Activated T-cell treated with anti-CD3 and anti-CD28 coated beads, Interleukin-2, amount 50 U/mL, for 1 hour (primary cell): ENCODE data around the gene LECT2.

Experiments
- DNase-seq: peaks from one replicate; pipeline ENCODE4 v3.0.0-alpha.2; 2020

Gene LECT2

DNA sequence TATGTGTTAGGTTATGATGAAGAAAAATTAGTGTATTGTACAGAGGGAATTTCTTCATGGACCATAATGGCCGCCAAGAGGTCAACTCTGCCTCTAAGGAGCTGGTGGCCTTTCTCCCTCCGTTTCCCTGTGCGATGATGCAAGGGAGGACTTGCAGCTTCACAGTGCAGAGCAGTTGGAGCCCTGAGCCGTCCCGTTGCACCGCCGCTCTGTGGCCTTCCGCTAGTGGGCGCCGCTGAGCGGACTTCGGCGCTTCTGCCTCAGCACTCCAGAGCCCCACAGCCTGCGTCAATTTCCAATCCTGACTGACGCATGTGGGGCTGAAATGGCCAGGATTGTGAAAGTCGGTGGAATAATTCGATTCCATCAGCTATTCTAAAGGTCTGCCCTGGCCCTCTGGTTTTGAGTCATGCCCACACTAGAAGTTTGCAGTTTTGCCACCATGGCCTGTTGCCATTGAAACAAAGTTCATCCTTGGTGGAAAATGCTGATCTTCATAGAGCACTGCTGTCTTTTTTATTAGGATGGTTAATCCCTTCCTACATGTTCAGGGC, 22.7 kb upstream of the LECT2 start:
- peak; percentile 49 for DNase-seq

DNA sequence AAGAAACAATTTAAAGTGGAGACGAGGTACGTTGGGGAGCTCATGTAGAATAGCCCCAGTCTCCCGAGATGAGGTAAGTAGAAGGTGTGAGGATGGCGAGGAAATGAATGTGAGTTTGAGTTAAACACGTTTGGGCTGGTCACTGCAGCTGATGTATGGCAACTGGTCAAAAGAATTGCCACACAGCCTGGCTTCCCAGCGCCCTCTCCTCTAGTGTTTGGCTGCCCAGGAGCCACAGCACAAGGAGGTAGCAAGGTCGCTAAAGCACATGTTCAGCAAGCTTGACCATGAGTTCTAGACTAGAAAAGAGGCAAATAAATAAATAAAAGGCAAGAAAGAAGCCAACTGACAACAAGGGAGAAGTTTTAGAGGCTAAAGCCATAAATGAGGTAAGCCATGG, 21.4 kb upstream of the LECT2 start:
- no peak for DNase-seq

DNA sequence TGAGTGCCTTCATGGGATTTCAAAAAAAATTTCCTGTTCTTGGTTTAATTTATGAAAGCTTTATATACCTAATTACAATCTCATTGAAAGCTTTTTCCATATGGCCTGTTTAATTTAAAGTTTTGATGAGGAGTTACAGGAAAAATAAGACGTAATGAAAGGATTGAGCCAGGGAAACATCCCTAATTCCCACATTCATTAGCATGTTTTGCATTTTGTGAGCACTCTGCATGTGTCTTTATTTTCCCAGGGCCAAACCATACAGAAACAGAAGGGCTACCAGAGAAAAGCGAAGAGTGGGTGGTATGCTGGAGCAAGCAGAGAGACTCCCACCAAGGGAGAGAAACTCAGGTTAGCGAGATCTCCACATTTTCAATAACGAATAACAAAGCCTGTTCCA, 20.3 kb upstream of the LECT2 start:
- DNase-seq: no peak

DNA sequence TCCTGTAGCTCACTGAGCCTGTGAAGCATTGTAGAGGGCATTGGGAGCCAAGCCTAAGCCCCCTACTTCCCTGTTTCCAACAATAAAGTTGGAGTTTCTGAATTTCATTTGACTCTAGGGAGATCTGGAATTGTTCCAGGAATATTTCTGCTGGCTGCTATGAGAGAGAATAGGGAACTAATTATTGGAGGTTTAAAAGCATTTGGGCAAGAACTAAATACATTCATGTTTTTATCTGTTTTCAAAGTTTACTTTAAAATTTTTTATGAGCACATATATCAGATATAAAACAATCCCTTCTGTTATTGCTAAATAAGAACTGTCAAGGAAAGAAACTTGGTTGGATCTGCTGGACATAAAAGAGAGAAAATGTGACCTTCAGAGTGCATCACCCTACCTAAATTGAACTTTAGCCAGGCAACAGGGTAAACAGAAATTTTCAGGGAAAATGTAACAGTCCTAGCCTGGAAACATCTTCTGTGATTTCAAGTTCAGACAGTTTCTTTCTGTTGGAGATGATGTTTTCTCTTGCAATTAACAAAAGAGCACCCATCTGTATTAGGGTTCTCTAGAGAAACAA, 19.3 kb upstream of the LECT2 start:
- no peak for DNase-seq

DNA sequence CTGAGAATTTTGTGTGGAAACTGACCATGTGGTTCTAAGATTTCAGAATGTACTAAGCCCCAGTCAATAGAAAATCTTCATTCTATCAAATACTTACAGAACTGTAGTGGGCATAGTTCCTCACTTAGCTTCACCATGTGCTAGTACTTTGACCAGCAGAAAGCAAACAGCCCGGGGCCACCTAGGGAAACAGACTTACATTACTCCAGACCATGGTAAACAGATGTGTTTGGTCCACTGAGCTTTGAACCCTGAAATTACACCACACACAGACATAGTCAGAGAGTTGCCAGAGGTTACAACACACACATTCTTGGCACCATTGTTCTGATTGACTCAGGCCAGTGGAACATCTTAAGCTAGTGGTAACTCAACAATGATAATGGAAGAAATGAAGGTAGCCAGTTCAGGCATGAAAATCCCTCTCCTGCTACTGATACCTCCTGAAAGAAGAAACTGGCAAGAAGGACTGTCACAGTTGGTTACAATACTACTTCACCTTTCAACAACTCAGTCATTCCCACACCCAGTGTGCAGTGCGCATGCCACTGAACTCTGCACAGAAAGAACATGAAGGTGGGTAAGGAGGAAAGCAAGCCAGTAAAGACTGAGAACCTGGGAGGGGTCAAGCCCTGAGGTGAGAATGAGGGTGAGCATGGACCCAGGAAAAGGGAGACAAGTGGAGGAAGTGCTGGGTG, 18.7 kb upstream of the LECT2 start:
- no peak for DNase-seq

DNA sequence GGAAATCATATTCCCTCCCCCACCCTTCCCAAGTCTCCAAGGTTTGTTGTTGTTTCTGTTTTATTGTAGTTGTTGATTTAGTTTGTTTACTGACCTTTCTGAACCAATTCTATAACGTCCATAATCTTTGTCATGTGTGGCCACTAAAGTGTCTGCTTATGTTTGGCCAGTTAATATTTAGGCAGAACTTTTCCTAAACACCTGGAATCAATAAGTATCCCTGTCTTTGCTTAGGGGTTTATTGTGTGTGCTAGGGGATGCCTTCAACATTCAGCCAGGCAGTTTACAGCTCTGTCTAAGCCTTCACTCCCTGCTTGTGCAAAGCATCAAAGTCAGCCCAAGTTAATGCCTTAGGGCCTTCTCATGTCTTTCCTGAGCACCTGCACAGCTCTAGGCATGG, 16.9 kb upstream of the LECT2 start:
- DNase-seq: no peak

DNA sequence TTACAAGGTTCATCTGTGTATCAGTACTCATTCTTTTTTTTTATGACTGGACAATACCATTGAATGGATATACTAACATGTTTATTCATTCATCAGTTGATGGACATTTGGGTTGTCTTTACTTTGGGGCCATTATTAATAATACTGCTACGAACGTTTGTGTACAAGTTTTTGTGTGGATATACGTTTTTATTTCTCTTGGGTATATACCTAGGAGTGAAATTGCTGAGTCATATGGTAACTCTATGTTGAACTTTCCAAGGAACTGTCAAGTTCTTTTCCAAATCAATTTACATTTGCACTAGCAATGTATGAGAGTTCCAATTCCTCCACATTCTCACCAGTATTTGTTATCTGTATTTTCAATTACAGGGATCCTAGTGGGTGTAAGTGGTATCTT, 12.0 kb upstream of the LECT2 start:
- no peak for DNase-seq

DNA sequence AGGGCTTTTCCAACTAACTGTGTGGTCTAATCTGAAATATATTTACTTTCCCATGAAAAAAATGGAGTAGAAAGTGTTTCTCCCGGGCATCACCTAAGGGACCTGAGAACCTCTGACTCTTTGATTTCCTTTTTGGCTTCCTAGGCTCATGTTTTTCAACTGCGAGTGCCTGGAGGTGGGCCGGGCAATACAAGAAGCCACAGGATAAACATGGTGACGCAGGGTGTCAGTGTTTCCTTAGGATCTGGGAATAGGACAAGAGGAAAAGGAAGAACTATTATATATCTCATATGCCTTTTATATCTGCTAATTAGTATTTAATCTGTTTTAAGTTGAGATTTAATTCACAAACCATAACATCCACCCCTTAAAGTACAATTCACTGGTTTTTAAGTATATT, 11.4 kb upstream of the LECT2 start:
- no peak for DNase-seq

DNA sequence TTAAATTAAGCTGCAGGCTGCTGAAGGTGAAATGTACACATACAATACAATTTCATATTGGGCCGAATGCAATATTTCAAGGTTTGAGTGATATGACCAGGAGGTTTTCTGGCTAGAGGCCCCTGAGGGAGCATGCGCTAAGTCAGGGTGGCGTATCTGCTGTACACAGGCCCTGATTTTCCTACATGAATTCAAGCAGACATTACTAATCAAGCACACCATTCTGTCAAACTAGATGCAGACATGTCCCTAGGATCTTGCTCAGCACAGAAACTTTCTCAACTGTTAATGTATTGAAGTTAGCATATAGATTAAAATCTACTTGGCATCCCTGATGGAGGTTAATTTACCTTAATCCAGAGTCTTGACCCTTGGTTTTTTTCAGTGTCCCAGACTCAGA, 10.7 kb upstream of the LECT2 start:
- DNase-seq: no peak

DNA sequence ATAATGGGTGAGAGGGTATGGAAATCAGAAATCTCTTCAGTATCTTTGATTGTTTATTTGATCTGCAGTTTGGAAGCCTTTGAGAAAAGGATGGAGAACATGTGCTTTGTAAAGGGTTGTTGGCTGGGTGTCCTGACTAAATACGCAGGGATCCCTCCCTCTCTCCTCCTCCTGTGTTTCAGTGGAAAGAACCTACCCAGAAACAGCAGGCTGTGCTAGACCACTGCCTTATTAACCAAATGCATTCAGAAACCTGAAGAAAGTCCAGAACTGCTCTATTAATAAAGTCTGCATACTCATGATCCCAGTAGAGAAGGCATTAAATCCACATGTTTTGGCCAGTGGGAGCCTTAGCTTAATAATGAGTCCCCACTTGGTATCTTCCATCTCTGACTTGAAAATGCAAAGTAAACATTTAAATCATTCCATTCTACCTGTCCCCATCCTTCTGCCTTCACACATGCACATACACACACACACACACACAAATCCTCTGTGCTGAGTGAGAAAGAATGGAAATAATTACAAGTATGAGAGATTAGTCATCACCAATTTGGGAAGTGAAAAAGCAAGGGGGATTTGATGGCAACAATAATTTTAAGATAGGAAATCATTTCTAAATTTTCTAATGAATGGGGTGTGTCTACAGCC, 10.0 kb upstream of the LECT2 start:
- DNase-seq: no peak

DNA sequence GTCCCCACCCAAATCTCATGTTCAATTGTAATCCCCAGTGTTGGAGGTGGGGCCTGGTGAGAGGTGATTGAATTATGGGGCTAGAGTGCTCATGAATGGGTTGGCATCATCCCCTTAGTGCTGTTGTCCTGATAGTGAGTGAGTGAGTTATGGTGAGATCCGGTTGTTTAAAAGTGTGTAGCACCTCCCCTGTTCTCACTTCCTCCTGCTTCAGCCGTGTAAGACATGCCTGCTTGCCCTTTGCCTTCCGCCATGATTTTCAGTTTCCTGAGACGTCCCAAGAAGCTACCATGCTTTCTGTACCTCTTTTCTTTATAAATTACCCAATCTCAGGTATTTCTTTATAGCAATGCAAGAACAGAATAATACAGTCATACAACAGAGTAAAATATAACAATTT, 742 bp upstream of the LECT2 start:
- DNase-seq: no peak

DNA sequence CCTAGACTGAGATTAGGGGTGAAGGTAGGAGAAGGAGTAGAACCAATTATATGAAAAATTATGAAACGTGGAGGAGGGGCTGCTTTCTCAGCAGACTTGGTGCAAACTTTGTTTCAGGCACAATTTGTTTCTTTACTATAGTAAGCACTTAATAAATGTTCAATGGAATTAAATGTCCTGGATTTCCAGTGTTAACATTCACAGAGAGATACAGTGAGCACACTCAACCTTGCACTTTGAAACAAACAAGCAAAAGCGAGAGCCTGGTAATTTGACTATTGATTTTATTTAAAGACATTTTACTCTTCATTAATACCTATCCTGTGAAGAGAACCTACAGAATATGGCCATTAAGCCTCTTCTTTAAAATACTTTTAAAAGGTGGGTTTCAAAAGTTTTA, 933 bp downstream of the LECT2 start:
- no peak for DNase-seq

DNA sequence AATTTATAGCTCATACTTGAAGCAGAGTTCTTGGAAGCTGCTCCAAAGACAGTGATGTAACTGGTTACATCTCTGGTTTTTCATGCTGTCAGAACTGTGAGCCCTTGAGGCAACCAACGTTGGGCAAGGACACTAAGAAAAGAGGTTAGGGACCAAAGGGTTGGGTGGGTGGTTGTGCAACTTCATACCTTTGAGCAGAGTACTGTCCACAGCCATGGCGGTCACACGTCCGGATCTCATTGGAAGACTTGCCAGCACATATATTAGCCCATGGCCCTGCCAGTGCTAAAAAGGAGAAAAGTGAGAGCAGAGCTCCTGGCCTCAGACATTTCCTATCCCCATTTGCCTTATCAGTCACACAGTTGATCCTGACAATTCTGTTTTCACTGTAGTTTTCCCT, 2.1 kb downstream of the LECT2 start:
- no peak for DNase-seq

DNA sequence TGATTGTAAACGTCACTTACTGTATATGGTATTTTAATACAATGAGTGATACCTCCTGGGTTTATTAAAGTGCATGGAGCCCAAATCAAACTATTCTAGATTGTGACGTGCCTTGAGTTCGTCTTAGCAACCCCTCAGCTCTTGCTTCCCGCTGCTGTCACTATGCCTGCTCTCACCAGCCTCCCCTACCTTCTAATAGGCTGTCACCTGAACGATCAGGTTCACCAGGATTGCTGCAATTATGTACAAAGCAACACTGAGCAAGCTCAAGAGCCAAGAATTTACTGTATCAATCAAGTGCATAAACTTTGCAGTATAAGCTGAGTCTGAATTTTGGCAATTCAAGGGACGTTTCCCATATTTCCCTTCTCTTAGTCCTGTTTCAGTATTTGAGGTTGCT, 3.0 kb downstream of the LECT2 start:
- DNase-seq: no peak

DNA sequence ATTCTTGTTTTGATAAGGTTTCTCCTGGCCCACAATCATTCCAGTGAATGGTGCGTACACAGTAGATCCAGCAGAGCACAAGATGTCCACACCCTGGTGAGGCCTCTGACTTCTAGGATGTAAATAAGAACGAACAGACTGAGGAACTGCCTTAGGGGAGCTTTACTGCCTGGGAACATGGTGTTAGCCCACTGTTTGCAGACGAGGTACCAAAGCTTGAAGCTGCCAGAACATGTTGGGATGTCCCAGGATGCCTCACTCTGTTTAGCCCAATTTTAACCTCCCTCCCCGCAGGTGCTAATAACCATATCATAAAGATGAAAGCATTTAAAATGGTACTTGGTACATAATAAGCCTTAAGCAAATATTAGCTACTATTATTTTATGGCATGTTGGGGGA, 3.5 kb downstream of the LECT2 start:
- no peak for DNase-seq

DNA sequence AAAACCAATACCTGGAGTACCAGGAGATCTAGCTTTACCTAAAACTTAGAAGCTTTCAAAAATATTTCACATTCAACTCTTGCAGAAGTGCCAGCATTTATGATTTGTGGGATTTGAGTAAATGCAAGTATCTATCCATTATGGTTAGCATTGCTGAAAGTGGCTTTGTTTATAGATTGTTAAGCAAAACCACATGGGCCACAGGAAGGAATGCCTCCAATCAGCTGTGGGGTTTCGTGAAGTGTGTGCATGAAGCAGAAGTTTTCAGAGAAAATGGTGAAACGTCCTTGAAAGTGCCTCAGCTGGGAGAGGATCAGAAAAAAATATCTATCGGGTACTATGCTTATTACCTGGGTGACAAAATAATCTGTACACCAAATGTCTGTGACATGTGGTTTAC, 4.2 kb downstream of the LECT2 start:
- DNase-seq: no peak

DNA sequence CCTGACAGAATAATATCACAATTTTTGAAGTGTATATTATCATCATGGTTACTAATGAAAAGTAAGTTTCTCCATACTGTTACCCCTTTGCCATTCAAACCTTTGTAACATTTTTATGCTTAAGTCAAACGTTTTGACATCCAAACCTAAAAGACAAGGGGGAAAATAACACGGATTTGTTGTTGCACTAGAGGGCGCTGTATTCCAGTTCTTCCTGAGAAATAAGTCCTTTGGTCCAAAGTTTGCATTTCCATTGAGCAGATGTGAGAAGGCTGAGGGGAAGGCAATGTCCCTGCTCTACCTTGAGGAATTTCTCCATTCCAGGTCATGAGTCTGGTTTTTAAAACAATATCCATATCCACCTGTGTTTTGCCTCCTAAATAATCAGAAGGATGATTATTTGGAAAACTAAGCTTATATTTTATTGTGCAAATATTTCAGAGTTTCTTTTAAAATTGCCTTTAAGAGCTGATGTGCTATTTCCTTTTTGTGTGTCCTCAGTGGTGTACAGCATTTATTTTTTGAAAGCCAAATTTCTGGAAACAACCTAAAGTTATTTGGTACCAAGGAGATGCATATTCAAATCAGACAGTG, 9.7 kb downstream of the LECT2 start:
- no peak for DNase-seq

DNA sequence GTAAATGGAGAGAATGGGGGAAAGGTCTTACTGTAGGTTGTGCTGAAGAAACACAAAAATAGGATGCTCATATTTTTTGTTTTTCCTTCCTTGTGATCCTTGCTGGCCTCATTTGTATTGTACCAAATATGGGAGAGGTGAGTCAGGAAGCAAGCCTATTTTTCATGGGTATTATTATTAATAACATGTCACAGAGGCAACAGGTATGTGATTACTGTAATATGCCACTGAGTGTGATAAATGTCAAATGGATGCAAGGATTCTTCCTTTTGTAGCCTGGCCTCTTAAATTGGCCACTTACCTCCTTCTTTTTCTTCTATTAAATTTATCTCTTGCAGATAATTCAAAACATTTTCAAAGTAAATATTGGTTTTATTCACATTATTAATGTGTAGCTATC, 10.2 kb downstream of the LECT2 start:
- DNase-seq: no peak

DNA sequence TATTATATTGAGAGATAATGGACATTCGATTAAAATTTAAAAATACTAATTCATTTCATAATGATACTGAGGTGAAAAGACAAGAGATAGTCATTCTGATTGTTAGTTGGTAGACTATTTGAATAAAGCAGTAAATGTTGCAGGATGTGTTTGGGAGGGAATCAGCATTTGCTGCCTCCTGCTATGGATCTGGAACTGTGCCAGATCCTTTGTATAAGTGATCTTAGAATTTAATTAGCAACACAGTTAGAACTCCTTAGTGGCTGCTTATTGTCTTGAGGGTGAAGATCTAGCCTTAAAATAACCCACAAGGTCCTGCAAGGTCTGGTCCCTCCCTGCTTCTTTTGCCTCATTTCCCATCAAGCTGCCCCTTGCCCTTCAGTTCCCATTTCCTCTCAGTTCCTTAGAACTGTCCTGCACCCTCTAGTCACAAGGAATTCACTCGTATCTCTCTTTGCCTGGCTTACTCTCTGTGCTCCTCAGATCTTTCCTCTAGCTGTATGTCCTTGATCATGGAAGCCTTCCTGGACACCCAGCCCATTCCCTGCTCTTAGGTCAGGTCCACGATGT, 12.5 kb downstream of the LECT2 start:
- DNase-seq: no peak

DNA sequence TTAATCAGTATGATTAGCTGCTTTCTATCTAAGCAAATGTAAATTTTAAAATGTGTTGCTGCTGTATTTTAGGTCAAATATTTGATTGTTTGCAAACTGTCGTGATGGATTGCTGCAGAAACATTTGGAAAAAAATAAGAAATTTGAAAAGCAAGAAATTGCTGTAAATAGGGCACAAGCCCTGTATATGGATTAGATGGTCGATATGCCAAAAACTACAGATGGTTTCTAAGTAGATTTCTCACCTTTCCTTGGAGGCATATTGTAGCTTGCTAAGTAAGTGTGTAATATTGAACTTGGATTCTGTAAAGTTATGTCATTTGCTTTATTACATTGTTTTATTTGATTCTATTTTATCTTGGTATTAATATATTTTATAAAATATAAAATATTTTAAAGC, 13.1 kb downstream of the LECT2 start:
- no peak for DNase-seq

DNA sequence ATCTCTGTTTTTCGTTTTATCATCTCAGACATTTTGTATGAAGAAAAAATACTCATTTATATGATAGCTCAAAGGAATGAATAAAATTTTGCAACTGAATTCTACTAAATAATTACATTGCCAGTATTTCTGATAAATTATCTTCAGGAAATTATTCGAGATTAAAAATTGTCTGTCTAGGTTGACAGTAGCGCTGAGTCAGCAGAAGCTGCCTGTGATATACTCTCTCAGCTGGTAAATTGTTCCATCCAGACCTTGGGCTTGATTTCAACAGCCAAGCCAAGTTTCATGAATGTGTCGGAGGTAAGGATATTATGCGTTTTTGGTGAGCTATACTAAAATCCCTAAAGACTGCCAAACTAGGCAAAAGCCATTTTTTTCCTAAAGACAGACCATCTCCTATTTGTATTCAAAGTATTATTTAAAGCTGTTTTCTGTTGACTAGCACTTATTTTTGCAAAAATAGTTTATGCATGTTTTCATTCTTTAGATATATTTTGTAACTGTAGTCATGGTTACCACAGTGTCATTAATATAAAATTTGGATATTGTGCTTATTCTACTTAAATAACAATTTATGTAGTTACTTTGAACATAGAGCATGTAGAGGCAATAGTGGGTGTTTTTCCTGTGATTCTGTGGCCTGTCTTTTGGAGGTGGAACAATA, 17.4 kb downstream of the LECT2 start:
- no peak for DNase-seq

DNA sequence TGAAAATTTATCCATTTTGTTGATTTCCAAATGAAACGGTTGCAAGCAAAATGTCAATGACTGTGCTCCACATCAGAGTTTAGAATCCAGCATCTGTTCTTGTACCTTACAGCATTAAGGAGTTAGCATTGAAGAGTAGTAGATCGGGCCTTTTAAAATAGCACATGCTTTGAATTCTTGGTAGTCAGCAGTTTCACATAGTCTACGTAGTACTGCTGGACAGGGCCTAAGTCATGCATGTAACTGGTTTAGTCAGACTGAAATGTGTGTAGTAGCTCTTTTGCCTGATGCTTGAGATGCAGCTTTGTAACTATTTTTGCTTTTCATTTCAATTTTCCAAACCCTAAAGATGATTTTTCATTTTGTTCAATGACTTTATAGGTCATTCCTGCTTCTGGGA, 19.8 kb downstream of the LECT2 start:
- DNase-seq: no peak

DNA sequence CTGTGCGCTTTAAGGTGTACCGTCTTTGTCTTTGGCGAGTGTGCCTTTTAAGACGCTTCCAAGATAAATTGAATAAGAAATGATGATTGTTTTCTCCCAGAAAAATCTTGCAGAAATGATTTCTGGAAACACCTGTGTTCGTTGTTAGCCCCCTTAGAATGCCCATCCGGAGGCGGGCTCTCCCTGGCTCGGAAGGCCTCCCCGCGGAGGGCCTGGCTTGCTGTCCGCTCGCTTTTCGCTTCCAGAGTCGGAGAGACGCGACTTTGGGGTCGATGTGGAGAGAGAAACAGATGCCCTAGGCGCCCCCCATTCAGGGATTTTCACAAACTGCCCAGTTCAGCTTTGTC, 23.9 kb downstream of the LECT2 start:
- no peak for DNase-seq
